GM18505 (cell line): ENCODE results near the gene KIF2C.
"Not testable (repeated sequence)": the region's sequence is repeated elsewhere in the genome, so short reads cannot be mapped to it uniquely, and the experiment has no call there.

Source experiments
- ATAC-seq: cut with Tn5 transposase; IDR thresholded peaks from one replicate; pipeline ENCODE4 v1.9.1; 2021; ENCODE audit not compliant: unreplicated experiment
- POLR2A ChIP-seq: IDR thresholded peaks from 4 replicates; pipeline ENCODE4 v1.6.1; 2011; ENCODE audit warnings: borderline replicate concordance; ENCODE audit not compliant: insufficient read depth, insufficient read length; ENCODE audit errors: extremely low read depth

The KIF2C gene

GRCh38 chr1:44760876-44761275, 21.2 kb downstream of the KIF2C start:
- no peak for ATAC-seq
- no peak for TF ChIP-seq POLR2A

GRCh38 chr1:44766421-44766820, 26.8 kb downstream of the KIF2C start:
- not testable (repeated sequence) for ATAC-seq

GRCh38 chr1:44775078-44775929, 35.7 kb downstream of the KIF2C start, which contains the start of gene RPS8:
TSS of gene RPS8 (plus strand) at chr1:44775540. CDS start at chr1:44775597, 57 bp downstream.
- ATAC-seq, result peak; percentile 73
- peak; percentile 99 for TF ChIP-seq POLR2A

GRCh38 chr1:44775930-44776729, 36.5 kb downstream of the KIF2C start:
- no peak for TF ChIP-seq POLR2A
- ATAC-seq, result peak; percentile 5

- ATAC-seq, result no peak
- no peak for TF ChIP-seq POLR2A
Observed at GRCh38 chr1:44776730-44777068, 37.1 kb downstream of the KIF2C start.

- no peak for TF ChIP-seq POLR2A
- no peak for ATAC-seq
Observed at GRCh38 chr1:44777547-44777946, 37.9 kb downstream of the KIF2C start.

GRCh38 chr1:44777969-44778635, 38.5 kb downstream of the KIF2C start:
- no peak for ATAC-seq
- TF ChIP-seq POLR2A, result peak; percentile 22

- ATAC-seq, result no peak
Observed at GRCh38 chr1:44778705-44779576, 39.3 kb downstream of the KIF2C start.

GRCh38 chr1:44780583-44781121, 41.0 kb downstream of the KIF2C start:
- no peak for ATAC-seq
- TF ChIP-seq POLR2A, result peak; percentile 52

More at GRCh38 chr1:44778705-44779576, 39.3 kb downstream of the KIF2C start:
- TF ChIP-seq POLR2A, result peak; percentile 17

- TF ChIP-seq POLR2A, result no peak
- no peak for ATAC-seq
Observed at GRCh38 chr1:44783697-44784093, 44.1 kb downstream of the KIF2C start.

- no peak for TF ChIP-seq POLR2A
- no peak for ATAC-seq
Observed at GRCh38 chr1:44784094-44785028, 44.7 kb downstream of the KIF2C start.

- no peak for TF ChIP-seq POLR2A
Observed at GRCh38 chr1:44785029-44785380, 45.4 kb downstream of the KIF2C start.

GRCh38 chr1:44785501-44786137, 46.0 kb downstream of the KIF2C start:
- no peak for TF ChIP-seq POLR2A
- ATAC-seq, result no peak

More at GRCh38 chr1:44785029-44785380, 45.4 kb downstream of the KIF2C start:
- no peak for ATAC-seq
